K562 (cell line): ENCODE data around the gene RBM34. TPM values are rescaled to one million over a fixed set of nuclear protein-coding genes. Genes with fewer than 3 reads are reported as not detected.

Source experiments
- BHLHE40 ChIP-seq: IDR thresholded peaks from 2 replicates; pipeline ENCODE4 v1.6.1; 2011; ENCODE audit warnings: low read length, improper control_type of control experiment
- EWSR1 ChIP-seq: fragments of 450-650 bp; IDR thresholded peaks from 2 replicates; pipeline ENCODE4 v1.6.1; 2018; ENCODE audit warnings: borderline replicate concordance, mild to moderate bottlenecking, low read depth, moderate library complexity; ENCODE audit not compliant: partially characterized antibody
- EZH2 ChIP-seq: IDR thresholded peaks from 2 replicates; pipeline ENCODE4 v1.6.1; 2012; ENCODE audit warnings: low read depth, mild to moderate bottlenecking, inconsistent platforms, low read length, borderline replicate concordance
- GATA2 ChIP-seq: sonication (generic); formaldehyde crosslinking; IDR thresholded peaks from 2 replicates; pipeline ENCODE4 v1.4.0; 2020; ENCODE audit warnings: mild to moderate bottlenecking, missing genetic modification reagents
- GTF2A2 ChIP-seq: IDR thresholded peaks from 2 replicates; pipeline ENCODE4 v1.6.1; 2016; ENCODE audit warnings: mild to moderate bottlenecking, missing genetic modification characterization, missing compliant biosample characterization
- ID3 ChIP-seq, 2 experiments: fragments of 250-450 bp in 1 of 2; fragments of 450-650 bp in 1 of 2; sonication (Bioruptor Pico) in 1 of 2; IDR thresholded peaks; 2 replicates each; pipeline versions ENCODE4 v1.6.1 to v1.8.0; 2016 to 2021; ENCODE audit warnings: mild to moderate bottlenecking in 2 of 2, moderate library complexity in 2 of 2, missing compliant biosample characterization in 1 of 2, missing genetic modification characterization in 1 of 2
- SUPT5H ChIP-seq: fragments of 450-650 bp; IDR thresholded peaks from 2 replicates; pipeline ENCODE4 v1.6.1; 2016
- TAL1 ChIP-seq: fragments of 450-650 bp; IDR thresholded peaks from 2 replicates; pipeline ENCODE4 v1.6.1; 2016; ENCODE audit warnings: mild to moderate bottlenecking
- TCF7L2 ChIP-seq: fragments of 150-350 bp; IDR thresholded peaks from 2 replicates; pipeline ENCODE4 v1.6.1; 2016; ENCODE audit warnings: low read depth, mild to moderate bottlenecking, low read length, moderate library complexity
- ZNF121 ChIP-seq: sonication (generic); formaldehyde crosslinking; conservative IDR thresholded peaks from 2 replicates; pipeline ENCODE4 v1.8.0; 2022; ENCODE audit warnings: missing genetic modification reagents
- polyA plus RNA-seq, 8 experiments: library from polyadenylated mRNA; depleted of rRNA in 4 of 8; stranded (reverse) in 5 of 8; unstranded in 3 of 8; fragments of >200 nt; fragmentation: Nextera tagmentation in 2 of 8; fragmentation: Illumina TruSeq in 1 of 8; extraction: Ambion mirVana in 2 of 8; extraction: Trizol in 1 of 8; gene quantifications; 2 replicates each; pipeline versions ENCODE4 v1.2.1 to v1.2.3, GENCODE V29; 2011 to 2014; ENCODE audit warnings: inconsistent platforms in 1 of 8, missing spikeins in 1 of 8
- total RNA-seq, 7 experiments: library from RNA; depleted of rRNA in 6 of 7; stranded (reverse); fragments of >200 nt in 6 of 7; fragmentation: Illumina TruSeq in 2 of 7; extraction: Trizol in 2 of 7; gene quantifications; 2 replicates each; pipeline versions ENCODE4 v1.2.1 to v1.2.3, GENCODE V29; 2011 to 2021; ENCODE audit warnings: low replicate concordance in 1 of 7
- TF ChIP-seq, protein P1 (sequence below), 2 experiments: IDR thresholded peaks; 2 replicates each; pipeline ENCODE4 v1.6.1; 2012; ENCODE audit warnings: improper control_type of control experiment in 2 of 2, low read depth in 2 of 2, low read length in 2 of 2, borderline replicate concordance in 1 of 2
- TF ChIP-seq, protein P2 (sequence below): sonication (generic); formaldehyde crosslinking; IDR thresholded peaks from 2 replicates; pipeline ENCODE4 v1.8.1; 2023; ENCODE audit warnings: mild to moderate bottlenecking, missing genetic modification reagents
- TF ChIP-seq, protein P3 (sequence below): sonication (generic); formaldehyde crosslinking; IDR thresholded peaks from 2 replicates; pipeline ENCODE4 v1.8.0; 2023; ENCODE audit warnings: mild to moderate bottlenecking, missing genetic modification reagents

The RBM34 gene
- total and polyA plus RNA-seq, 9 of the 15 experiments (the other 6 are each of a cell fraction or from before 2014, with no cell fraction given), result 64.0 to 178 (median 124) TPM

GRCh38 chr1:235090406-235091069 is 70.5 kb downstream of the RBM34 start (continued):
- TF ChIP-seq, protein P1, sequence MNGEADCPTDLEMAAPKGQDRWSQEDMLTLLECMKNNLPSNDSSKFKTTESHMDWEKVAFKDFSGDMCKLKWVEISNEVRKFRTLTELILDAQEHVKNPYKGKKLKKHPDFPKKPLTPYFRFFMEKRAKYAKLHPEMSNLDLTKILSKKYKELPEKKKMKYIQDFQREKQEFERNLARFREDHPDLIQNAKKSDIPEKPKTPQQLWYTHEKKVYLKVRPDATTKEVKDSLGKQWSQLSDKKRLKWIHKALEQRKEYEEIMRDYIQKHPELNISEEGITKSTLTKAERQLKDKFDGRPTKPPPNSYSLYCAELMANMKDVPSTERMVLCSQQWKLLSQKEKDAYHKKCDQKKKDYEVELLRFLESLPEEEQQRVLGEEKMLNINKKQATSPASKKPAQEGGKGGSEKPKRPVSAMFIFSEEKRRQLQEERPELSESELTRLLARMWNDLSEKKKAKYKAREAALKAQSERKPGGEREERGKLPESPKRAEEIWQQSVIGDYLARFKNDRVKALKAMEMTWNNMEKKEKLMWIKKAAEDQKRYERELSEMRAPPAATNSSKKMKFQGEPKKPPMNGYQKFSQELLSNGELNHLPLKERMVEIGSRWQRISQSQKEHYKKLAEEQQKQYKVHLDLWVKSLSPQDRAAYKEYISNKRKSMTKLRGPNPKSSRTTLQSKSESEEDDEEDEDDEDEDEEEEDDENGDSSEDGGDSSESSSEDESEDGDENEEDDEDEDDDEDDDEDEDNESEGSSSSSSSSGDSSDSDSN (IDR thresholded peaks at IDR 0.05; ENCODE audit: borderline replicate concordance in 1 of 2, low read depth in 2 of 2, low read length in 2 of 2), result no peak
- TF ChIP-seq BHLHE40, result peak; percentile 97
- TF ChIP-seq ID3 (CRISPR knock-in tag; IDR thresholded peaks at IDR 0.05), result no peak
- no peak for TF ChIP-seq ID3 (tag; IDR thresholded peaks at IDR 0.05)
- TF ChIP-seq GTF2A2, result no peak
- no peak for TF ChIP-seq TAL1
- TF ChIP-seq, protein P2, sequence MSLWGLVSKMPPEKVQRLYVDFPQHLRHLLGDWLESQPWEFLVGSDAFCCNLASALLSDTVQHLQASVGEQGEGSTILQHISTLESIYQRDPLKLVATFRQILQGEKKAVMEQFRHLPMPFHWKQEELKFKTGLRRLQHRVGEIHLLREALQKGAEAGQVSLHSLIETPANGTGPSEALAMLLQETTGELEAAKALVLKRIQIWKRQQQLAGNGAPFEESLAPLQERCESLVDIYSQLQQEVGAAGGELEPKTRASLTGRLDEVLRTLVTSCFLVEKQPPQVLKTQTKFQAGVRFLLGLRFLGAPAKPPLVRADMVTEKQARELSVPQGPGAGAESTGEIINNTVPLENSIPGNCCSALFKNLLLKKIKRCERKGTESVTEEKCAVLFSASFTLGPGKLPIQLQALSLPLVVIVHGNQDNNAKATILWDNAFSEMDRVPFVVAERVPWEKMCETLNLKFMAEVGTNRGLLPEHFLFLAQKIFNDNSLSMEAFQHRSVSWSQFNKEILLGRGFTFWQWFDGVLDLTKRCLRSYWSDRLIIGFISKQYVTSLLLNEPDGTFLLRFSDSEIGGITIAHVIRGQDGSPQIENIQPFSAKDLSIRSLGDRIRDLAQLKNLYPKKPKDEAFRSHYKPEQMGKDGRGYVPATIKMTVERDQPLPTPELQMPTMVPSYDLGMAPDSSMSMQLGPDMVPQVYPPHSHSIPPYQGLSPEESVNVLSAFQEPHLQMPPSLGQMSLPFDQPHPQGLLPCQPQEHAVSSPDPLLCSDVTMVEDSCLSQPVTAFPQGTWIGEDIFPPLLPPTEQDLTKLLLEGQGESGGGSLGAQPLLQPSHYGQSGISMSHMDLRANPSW (CRISPR knock-in tag), result no peak
- no peak for TF ChIP-seq TCF7L2
- TF ChIP-seq GATA2, result no peak
- no peak for TF ChIP-seq ZNF121 (CRISPR knock-in tag)
- TF ChIP-seq SUPT5H, result no peak
- TF ChIP-seq, protein P3, sequence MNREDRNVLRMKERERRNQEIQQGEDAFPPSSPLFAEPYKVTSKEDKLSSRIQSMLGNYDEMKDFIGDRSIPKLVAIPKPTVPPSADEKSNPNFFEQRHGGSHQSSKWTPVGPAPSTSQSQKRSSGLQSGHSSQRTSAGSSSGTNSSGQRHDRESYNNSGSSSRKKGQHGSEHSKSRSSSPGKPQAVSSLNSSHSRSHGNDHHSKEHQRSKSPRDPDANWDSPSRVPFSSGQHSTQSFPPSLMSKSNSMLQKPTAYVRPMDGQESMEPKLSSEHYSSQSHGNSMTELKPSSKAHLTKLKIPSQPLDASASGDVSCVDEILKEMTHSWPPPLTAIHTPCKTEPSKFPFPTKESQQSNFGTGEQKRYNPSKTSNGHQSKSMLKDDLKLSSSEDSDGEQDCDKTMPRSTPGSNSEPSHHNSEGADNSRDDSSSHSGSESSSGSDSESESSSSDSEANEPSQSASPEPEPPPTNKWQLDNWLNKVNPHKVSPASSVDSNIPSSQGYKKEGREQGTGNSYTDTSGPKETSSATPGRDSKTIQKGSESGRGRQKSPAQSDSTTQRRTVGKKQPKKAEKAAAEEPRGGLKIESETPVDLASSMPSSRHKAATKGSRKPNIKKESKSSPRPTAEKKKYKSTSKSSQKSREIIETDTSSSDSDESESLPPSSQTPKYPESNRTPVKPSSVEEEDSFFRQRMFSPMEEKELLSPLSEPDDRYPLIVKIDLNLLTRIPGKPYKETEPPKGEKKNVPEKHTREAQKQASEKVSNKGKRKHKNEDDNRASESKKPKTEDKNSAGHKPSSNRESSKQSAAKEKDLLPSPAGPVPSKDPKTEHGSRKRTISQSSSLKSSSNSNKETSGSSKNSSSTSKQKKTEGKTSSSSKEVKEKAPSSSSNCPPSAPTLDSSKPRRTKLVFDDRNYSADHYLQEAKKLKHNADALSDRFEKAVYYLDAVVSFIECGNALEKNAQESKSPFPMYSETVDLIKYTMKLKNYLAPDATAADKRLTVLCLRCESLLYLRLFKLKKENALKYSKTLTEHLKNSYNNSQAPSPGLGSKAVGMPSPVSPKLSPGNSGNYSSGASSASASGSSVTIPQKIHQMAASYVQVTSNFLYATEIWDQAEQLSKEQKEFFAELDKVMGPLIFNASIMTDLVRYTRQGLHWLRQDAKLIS, result no peak
- no peak for TF ChIP-seq EWSR1
- TF ChIP-seq EZH2, result no peak
